LHCN-M2 (cell line): Measurements from ENCODE around the gene E4F1. TPM values are rescaled to one million over a fixed set of nuclear protein-coding genes. Genes with fewer than 3 reads are reported as not detected.
A peak's percentile ranks its signal among the peaks of the same experiment; 100 is the strongest.

Experiments used
- DNase-seq: peaks from one replicate; pipeline ENCODE4 v3.0.0-alpha.2; 2012; ENCODE audit warnings: low read depth
- polyA plus RNA-seq: library from polyadenylated mRNA; unstranded; fragments of >200 nt; gene quantifications from one replicate; pipeline ENCODE4 v1.2.1, GENCODE V29; 2012; ENCODE audit warnings: missing spikeins
- total RNA-seq: library from RNA; depleted of rRNA; stranded (reverse); fragments of >200 nt; gene quantifications from 2 replicates; pipeline ENCODE4 v1.2.3, GENCODE V29; 2014; rRNA removed

Gene E4F1
- 33.5 and 34.0 TPM in 2 replicates for total RNA-seq
- polyA plus RNA-seq = 13.2 TPM

GRCh38 chr16:2223221-2223941 is at the start of gene E4F1:
TSS of gene E4F1 (plus strand) at chr16:2223591. CDS start at chr16:2223614, 23 bp downstream.
- peak; percentile 99 for DNase-seq

GRCh38 chr16:2173916-2174315 is 49.5 kb upstream of the E4F1 start:
- no peak for DNase-seq

GRCh38 chr16:2174396-2175131 is 48.8 kb upstream of the E4F1 start:
- DNase-seq = no peak

DNA sequence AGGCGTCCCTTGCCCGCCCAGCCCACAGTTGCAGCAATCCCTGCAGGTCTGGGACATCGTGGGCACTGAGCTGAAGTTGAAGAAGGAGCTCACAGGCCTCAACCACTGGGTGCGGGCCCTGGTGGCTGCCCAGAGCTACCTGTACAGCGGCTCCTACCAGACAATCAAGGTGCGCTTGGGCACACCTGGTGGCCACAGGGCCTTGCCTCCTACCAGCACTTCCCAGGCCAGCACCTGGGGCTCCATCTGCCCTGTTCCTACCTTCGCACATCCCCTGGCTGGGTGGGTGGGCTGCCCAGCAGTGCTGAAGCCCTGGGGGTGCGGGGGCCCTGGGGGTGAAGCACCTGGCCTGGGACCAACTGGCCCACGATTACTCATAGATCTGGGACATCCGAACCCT is 47.9 kb upstream of the E4F1 start:
- no peak for DNase-seq

GRCh38 chr16:2176047-2176446 is 47.3 kb upstream of the E4F1 start:
- DNase-seq = no peak

- no peak for DNase-seq
Observed at GRCh38 chr16:2177101-2177500, 46.3 kb upstream of the E4F1 start.

- no peak for DNase-seq
Observed at GRCh38 chr16:2177561-2177960, 45.8 kb upstream of the E4F1 start.

DNA sequence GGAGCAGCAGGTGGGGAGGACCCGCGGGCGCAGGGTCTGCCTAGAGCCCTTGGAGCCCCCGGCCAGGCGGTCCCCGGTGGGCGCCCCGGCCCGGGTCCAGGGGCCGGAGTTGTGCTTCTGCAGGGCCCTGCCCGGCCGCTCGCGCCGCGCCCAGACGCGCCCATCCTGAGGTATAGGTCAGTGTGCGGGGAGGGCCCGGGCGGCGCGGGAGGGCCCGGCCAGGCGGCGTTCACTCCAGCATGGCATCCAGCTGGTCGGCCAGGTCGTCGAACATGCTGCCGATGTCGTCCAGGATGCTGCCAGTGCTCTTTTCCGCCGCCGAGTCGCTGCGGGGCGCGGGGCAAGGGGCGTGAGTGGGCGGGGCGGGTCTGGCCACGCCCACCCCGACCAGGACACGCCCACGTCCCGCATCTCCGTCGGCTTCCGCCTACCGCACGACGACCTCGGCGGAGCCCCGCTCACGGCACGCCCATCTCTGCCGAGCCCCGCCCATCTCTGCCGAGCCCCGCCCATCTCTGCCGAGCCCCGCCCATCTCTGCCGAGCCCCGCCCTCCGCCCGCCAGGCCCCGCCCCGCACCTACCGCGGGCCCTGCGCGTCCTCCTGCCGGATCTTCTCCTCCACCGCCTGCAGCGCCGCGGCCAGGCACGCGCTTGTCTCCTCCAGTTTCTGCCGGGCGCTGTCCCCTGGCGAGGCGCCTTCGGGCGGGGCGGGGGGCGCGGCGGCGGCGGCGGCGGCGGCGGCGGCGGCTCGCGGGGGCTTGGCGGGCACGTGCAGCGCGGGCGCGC is 44.9 kb upstream of the E4F1 start:
- no peak for DNase-seq

- DNase-seq = no peak
Observed at GRCh38 chr16:2179107-2179501, 44.3 kb upstream of the E4F1 start.

GRCh38 chr16:2179576-2179975 is 43.8 kb upstream of the E4F1 start:
- DNase-seq = no peak

DNA sequence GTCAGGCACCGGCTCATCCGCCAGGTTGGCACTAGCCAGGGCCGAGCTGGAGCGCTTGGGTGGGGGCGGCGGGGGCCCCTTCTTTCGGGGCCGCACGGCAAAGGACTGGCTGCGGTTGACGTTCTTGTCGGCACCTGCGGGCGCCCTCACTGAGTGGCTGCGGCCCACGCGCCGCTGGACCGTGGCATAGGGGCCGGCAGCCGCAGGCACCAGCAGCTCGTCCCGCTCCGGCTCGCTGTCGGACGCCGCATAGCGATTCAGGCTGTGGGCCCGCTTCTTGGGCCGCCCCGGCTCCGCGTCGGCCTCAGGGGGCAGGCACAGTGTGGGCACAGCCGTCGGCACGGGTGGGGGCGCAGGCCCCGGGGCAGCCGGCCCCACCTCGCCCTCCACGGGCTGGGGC is 42.9 kb upstream of the E4F1 start:
- DNase-seq = no peak

- no peak for DNase-seq
Observed at GRCh38 chr16:2180962-2181923, 42.1 kb upstream of the E4F1 start.

- DNase-seq = no peak
Observed at GRCh38 chr16:2181952-2182351, 41.4 kb upstream of the E4F1 start.

DNA sequence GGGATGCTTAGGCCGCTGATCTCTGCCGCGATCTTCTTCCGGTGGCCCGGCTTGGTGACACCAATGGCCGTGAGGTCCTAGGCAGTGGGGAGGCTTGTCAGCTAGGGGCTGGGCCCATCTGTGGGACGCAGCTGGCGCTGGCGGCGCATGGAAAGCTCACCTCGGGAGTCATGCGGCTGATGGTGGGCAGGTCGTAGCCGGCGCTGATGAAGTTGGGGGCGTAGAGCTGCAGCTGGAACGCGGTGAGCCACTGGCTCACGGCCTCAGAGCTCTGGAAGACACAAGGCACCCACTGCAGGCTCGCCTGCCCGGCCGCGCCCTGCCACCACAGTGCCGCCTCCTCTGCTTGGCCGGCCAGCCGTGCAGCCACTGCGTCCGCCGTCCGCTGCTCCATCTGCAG is 39.7 kb upstream of the E4F1 start:
- DNase-seq = no peak

DNA sequence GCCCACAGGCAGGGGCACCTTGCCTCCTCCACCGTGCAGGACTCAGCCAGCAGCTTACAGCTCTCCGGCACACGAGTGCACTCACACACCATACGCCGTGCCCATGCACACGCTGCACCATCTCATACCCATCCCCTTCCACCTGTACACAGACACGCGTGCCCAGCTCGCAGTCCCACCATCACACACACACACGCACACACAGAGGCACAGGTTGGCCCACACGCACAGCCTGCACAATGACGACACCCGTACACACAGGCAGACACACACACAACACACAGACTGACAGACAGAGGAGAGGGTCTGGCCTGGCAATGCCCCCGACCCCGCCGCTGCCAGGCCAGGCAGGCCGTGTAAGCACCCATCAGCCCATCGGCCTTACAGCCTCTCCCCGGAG is 39.0 kb upstream of the E4F1 start:
- DNase-seq = no peak

- DNase-seq = no peak
Observed at GRCh38 chr16:2184962-2185361, 38.4 kb upstream of the E4F1 start.

GRCh38 chr16:2186064-2186463 is 37.3 kb upstream of the E4F1 start:
- DNase-seq = no peak

DNA sequence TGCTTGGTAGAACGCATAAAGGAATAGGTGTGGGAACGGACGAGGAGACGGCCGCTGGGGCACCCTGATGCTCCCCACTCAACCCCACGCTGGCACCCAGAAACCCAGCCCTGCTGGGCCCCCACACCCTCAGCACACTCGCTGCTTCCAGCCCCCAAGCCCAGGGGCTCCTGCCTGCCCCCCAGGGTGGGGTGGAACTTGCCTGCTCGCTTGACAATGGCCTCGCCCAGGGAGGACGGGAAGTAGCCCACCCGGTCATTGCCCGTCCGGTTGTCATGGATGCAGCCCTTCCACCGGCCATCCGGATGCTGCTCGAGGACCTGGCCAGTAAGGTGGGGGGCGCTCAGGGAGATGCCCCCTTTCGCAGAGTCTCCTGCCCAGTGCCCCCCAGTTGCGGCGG is 36.9 kb upstream of the E4F1 start:
- DNase-seq = no peak

- no peak for DNase-seq
Observed at GRCh38 chr16:2187212-2187611, 36.2 kb upstream of the E4F1 start.

- no peak for DNase-seq
Observed at GRCh38 chr16:2188395-2188794, 35.0 kb upstream of the E4F1 start.

GRCh38 chr16:2189252-2189893 is 34.0 kb upstream of the E4F1 start:
- DNase-seq = no peak
